Subcutaneous adipose tissue (tissue), 4 donors: Measurements from ENCODE around the gene DUSP14. TPM values are rescaled to one million over a fixed set of nuclear protein-coding genes. Genes with fewer than 3 reads are reported as not detected.

Experiments
- total RNA-seq, 4 donors: library from RNA; depleted of rRNA; stranded (reverse); fragments of >200 nt; gene quantifications; one replicate each; pipeline ENCODE4 v1.1.0, GENCODE V29; 2016
- TF ChIP-seq, protein P1 (sequence below): fragments of 450-650 bp; IDR thresholded peaks from one replicate; pipeline ENCODE4 v1.5.1; 2016; ENCODE audit warnings: low read depth, mild to moderate bottlenecking, control low read depth, antibody characterized with exemption, moderate library complexity

Gene DUSP14
- total RNA-seq, 4 donors from 2014 or later = 10.8 to 23.1 (median 15.8) TPM

DNA sequence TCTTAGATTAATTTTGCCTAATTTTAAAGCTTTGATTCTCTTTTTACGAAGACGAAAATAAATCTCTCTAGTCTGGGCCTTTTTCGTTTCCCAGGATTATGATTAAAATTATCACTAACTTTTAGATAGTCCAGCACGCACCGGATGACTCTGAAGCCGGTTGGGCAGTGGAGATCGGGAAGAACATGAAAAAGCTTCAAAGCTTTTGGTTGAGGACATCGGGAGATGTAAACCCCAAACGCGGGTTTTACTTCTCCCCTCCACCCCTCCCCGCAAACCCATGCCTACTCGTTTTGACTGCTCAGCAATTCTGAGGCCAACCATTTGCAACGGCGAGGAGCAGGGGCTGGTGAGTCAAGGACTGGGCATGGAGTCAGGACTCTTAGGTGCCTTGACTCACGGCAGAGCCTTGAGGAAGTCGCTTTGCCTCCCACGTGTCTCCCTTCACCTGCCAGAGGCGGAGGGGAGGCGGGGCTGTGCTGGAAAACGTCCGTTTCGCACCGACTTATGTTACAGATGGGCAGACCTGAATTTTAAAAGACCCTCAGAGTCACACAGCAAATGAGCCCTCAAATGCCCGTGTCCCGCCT, 989 bp upstream of the DUSP14 start:
- TF ChIP-seq, protein P1, sequence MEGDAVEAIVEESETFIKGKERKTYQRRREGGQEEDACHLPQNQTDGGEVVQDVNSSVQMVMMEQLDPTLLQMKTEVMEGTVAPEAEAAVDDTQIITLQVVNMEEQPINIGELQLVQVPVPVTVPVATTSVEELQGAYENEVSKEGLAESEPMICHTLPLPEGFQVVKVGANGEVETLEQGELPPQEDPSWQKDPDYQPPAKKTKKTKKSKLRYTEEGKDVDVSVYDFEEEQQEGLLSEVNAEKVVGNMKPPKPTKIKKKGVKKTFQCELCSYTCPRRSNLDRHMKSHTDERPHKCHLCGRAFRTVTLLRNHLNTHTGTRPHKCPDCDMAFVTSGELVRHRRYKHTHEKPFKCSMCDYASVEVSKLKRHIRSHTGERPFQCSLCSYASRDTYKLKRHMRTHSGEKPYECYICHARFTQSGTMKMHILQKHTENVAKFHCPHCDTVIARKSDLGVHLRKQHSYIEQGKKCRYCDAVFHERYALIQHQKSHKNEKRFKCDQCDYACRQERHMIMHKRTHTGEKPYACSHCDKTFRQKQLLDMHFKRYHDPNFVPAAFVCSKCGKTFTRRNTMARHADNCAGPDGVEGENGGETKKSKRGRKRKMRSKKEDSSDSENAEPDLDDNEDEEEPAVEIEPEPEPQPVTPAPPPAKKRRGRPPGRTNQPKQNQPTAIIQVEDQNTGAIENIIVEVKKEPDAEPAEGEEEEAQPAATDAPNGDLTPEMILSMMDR = no peak

DNA sequence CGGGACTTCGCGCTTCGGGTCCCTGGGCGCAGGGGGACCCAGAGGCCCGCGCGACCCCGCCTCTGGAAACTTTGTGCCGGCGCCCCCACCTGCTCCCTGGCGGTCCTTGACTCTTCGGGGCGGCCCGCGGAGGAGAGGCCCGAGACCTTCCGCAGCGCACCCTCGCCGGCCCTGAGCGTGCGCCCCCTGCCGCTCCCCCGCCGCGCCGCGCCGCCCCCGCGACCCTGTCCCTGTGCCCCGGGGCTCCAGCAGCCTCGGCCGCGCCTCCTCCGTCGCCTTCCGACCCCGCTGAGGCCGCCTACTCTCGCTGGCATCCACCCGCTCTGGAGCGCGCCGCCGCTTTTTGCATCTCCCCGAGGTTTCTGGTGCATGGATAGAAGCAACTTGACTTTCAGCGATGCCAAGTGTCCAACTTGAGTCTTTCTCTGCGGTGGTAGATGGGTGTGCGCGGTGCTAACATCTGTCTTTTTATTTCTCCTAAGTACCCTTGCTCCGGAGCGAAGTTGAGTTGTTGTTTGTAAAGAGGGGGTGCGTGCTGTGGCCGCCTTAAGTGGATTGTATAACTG, 414 bp downstream of the DUSP14 start:
- TF ChIP-seq, protein P1 = no peak

DNA sequence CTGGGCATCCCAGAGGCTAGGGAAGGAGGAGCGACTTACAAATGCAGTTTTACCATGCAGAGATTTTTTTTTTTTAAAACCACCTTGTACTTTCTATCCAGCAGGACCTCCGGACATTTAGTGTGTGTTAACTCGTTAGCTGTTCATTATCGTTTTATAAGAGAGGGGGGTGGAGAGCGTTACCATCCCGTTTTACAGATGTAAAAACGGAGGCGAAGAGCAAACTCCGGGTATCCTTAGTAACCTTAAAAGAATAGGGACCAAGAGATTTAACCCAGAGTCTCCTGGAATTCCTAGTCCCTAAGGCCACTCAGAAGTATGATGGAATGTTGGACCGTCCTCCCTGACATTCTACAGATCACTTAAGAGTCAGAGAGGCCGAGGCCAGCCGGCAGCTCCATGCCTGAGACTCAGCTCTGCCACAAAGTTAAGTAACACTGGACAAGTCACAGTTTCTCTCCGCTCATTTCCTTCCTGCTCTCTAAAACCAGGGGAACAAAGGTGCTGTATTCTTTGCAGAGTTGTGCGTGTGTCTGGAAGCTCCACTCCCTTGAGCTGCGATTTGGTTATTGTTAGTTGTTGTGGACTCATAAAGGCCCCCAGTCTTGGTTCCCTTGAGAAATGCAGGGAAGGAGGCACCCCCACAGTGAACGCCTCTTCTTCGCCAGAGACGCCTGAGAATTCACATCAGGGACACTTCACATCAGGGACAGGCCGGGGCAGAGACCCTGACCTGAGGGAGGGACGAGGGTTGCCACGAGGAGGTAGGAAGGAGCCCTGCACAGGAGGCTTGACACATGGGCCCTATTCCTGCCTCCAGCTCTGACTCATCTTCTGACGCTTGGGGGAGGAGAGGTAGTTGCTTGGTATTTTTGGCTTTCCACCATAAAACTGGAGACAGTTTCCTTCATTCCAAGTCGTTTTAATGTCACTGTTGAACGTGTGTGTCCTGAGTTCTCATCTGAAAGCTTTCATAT, 1.2 kb downstream of the DUSP14 start:
- TF ChIP-seq, protein P1 = no peak

DNA sequence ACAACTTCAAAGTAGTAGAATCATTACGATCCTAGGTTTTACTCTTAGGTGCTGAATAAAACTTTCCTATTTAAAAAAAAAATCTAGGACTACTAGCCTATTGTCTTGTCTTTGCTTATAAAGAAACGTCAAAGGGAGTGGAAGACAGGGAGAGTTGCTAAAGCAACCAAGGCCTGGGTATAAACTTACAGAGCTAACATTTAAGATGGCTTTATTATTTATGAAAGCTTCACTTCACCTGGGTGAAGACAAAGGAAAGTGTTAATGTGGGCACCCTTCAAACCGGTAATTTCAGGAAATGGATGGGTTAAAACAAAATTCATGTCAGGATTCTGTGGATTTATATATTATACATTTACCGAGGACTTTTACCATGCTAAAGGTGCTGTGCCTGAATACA, 2.5 kb downstream of the DUSP14 start:
- TF ChIP-seq, protein P1 = no peak

DNA sequence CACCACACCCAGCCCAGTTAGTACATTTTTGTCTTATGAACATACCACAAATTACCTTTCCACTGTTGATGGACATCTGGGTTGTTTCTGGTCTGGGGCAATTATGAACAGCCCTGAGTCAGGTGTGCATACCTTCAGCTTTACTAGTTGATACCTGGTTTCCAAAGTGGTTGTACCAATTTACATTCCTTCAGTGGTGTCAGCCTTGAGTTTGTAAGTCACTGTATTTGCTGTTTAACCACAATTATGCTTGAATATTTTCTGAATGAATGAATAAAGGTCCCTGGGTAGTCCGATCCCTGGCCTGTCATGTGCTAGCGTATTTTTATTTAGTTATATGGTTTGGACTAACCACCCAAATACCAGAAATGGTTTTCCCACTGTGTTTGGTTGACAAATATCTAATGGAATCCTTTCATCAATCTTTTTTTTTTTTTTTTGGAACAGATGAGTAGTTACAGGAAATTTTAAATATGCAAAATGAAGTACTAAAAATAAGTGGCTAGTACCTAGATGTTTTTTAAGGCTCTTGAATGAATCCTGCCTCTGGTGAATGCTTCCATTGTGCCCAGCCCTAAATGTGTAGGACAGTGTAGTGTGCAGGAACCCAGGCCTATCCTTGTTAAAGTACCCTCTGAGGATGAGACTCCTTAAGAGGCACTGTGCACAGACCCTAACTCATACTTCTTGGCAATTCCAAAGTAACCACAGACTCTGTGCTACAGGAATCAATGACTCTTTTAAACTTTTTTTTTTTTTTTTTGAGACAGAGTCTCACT, 3.7 kb downstream of the DUSP14 start:
- TF ChIP-seq, protein P1 = no peak

DNA sequence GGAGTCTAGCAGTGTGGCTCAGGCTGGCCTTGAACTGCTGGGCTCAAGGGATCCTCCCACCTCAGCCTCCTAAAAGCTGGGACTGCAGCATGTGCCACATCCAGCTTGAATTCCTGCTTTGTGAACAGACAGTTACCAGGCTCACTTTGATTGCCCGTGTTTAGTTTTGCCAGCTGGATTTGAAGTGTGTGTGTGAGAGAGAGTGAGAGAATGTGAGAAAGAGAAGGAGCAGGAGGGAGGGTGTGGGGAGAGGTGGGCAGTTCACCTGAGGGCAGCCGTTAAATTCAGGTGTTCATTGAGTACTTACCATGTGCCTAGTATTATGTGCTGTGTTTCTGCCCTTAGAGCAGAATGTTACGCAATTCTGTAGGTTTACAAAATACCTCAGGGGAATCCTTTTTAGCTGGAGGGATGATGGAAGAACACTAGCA, 4.7 kb downstream of the DUSP14 start:
- TF ChIP-seq, protein P1 = no peak

DNA sequence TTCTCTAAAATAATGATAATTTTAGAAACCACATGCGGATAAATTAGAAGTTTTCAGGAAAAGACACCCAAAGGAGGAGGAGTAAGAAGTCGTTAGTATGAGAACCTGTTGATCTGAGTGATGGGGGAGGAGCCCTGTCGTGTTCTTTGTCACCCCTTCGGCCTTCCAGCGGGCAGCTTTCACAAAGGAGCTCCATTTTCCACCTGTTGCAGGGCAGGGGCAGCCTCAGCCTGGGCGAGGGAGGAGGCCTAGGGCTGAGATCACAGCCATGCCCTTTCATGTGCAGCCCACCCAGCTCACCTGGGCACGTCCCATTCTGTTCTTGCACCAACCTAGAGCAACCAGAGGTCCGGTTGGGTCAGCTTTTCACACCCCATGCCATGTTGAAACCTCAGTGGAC, 5.3 kb downstream of the DUSP14 start:
- TF ChIP-seq, protein P1 = no peak
